HG02970 (cell line): ENCODE results near the gene TMEM91.

Source experiments
- ATAC-seq: cut with Tn5 transposase; IDR thresholded peaks from one replicate; pipeline ENCODE4 v1.9.1; 2021; ENCODE audit warnings: mild to moderate bottlenecking, moderate library complexity, moderate number of reproducible peaks; ENCODE audit not compliant: unreplicated experiment, low FRiP score

Gene TMEM91

DNA sequence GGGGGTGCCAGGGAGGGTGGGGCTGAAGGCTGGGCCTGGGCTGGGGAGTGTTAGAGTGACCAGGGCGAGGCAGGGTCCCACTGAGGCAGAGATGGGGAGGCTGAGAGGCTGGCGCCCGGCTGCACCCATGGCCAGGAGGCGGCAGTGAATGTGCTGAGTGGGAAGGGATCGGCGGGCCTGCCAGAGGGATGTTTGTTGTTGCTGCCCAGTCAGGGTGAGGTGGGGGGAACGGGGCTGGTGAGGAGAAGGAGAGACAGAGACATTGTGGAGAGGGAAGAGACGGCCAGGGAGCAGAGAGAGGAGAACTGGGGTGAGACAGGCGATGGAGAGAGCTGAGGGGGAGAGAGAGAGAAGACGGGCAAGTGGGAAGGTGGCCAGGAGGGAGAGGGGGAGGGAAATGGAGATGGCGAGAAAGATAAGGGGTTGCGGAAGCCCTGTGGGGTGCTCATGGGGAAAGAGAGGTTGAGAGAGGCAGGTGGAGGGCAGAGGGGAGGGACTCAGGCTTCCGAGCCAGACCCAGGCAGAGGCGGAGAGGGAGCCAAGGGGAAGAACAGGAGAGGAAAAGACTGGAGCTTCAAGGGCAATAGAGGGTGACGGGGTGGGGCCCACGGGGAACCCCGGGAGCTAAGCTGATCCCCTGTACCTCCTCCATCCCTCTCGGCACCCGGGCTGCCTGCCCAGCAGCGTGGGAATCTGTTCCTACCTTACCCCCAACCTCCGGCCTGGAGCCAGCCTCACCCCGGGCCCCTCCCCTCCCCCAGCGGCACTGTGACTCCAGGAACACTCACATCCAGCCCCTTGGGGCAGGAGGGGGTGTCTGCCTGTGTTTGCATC, 51.5 kb downstream of the TMEM91 start:
- ATAC-seq: no peak

DNA sequence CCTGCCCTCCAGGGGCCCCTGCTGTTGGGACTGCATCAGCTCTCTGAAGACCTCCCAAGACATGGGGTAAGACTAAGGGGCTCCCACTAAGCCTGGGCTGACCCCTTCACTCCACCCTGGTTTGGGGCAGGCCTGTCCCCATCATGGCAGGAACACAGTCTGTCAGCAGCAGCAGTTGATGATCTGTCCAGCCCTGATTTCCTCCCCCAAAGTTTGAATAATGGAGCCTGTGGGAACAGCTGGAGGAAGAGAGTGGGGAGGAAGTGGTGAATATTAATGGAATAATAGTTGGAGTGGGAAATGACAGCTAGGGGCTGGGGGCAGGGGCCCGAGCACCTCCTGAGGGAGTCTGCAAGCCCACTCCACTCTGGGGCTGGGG, 52.1 kb downstream of the TMEM91 start:
- no peak for ATAC-seq

DNA sequence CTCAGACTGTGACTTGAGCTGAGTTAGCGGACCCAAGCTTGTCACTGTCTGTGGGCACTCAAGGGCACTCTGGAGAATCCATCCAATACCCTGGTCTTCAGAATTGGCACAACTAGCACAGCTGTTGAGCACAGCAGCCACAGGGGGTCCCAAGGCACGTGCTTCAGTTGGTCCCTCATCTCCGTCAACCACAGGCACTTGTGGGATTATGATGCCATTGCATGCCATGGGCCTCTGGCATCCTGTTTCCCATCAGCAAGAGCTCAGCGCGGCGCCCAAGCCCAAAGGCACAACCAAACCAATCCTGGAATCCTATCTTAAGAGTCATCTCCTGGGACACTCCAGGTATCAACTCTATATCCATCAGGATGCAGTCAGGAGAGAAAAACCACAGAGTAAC, 54.6 kb downstream of the TMEM91 start:
- no peak for ATAC-seq

DNA sequence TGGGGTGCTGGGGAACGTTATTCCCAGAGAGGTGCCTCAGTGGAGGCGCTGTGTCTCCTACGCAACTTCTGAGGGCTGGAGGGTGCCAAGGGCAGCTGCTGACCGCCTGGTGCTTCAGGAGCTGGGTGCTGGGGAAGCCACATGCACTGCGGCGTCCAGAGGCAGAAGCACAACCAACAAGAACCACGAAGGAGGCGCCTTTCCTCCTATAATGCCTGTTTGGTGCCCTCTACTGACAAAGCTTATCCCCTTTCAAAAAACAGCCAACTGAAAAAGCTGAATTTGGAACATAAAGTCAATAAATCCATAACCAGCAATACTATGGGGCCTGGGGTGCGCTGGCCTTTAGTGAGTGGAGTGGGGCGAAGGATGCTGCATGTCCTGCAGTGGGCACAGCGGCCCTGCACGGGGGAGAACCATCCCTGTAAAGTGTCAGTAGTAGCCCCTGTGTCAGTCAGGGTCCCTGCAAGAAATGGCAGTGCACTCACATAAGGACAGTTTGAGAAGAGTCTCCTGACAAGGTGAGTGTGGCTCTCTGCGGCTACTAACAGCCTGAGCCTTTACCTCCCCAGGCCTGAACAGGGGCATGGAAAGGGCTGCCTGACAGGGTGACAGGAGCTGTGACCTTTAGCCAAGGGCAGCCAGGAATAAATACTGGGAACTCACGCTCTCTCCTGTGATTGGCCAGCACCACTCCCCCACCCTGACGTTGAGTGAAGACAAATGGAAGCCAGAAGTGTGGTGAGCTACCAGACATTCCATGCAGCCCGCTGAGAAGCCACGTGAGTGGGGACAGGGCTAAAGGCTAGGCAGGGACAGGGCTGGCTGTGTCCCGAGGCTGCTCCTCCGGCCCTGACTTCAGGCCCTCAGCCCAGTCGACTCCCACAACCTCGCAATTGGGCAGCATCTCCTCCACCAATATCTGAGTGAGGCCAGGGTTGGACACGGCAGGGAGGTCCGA, 55.4 kb downstream of the TMEM91 start:
- ATAC-seq: no peak

DNA sequence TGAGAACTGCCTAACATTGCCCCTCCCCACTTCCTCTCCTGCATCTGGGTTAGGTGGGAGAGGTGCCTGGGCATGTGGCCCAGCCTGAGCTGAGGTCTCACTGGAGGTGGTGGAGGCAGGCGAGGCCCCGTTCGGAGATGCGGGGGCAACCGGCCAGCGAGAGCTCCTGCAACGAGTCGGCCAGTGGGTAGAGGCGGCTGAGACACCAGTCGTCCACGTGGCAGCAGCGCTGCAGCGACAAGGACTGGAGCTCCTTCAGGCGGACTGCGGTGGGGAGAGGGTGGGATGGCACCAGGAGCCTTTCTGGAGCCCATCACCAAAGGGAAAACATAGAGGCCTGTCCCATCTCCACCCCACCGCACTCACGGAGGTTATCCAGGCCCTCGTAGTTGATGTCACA, 56.8 kb downstream of the TMEM91 start:
- no peak for ATAC-seq
